Activated B cell treated with CpG ODN at 0.5 μM for 24 hours (primary cell): ENCODE measurements around the gene SEMA3D. TPM values are rescaled to one million over a fixed set of nuclear protein-coding genes. Genes with fewer than 3 reads are reported as not detected.

Experiments
- ATAC-seq: fragments of 200-7000 bp; cut with Tn5 transposase; one replicate; pipeline ENCODE4 v1.10.0; 2021; ENCODE audit warnings: low read depth, mild to moderate bottlenecking, moderate library complexity
- CTCF ChIA-PET: fragments of 350-600 bp; sonication (Branson Sonifier 250); formaldehyde crosslinking; loops from one replicate; lab custom pipeline; 2021; ENCODE audit warnings: antibody characterized with exemption; lab: Charles Lee
- POLR2A ChIA-PET: fragments of 350-600 bp; sonication (Branson Sonifier 250); formaldehyde crosslinking; loops from one replicate; lab custom pipeline; 2021; ENCODE audit warnings: antibody characterized with exemption; lab: Charles Lee
- DNase-seq: peaks from one replicate; pipeline ENCODE4 v3.0.0; 2022
- H3K27ac Mint-ChIP-seq: one replicate; pipeline ENCODE4 v1.8.0; 2020; ENCODE audit warnings: mixed read lengths
- H3K27me3 Mint-ChIP-seq: one replicate; pipeline ENCODE4 v1.8.0; 2021; ENCODE audit warnings: mixed read lengths
- H3K36me3 Mint-ChIP-seq: one replicate; pipeline ENCODE4 v1.8.0; 2021; ENCODE audit warnings: low read depth, mixed read lengths
- H3K4me1 Mint-ChIP-seq: one replicate; pipeline ENCODE4 v1.8.0; 2021; ENCODE audit warnings: mixed read lengths
- H3K4me3 Mint-ChIP-seq: one replicate; pipeline ENCODE4 v1.8.0; 2020; ENCODE audit warnings: mild to moderate bottlenecking, mixed read lengths
- H3K9me3 Mint-ChIP-seq: one replicate; pipeline ENCODE4 v1.8.0; 2020; ENCODE audit warnings: mixed read lengths
- intact Hi-C: fragments of 100-400 bp; cut with micrococcal nuclease; formaldehyde crosslinking; loops from one replicate; pipeline ENCODE4 v1.15.1; 2024
- total RNA-seq: library from RNA; stranded (reverse); gene quantifications from 2 replicates; pipeline ENCODE4 v1.2.3, GENCODE V29; 2022
- TF ChIP-seq, protein P1 (sequence below): fragments of 200-600 bp; IDR thresholded peaks from one replicate; pipeline ENCODE4 v1.8.0; 2022; ENCODE audit warnings: antibody characterized with exemption, mild to moderate bottlenecking

The SEMA3D gene
- total RNA-seq, 1 donor from 2014 or later: not detected

DNA sequence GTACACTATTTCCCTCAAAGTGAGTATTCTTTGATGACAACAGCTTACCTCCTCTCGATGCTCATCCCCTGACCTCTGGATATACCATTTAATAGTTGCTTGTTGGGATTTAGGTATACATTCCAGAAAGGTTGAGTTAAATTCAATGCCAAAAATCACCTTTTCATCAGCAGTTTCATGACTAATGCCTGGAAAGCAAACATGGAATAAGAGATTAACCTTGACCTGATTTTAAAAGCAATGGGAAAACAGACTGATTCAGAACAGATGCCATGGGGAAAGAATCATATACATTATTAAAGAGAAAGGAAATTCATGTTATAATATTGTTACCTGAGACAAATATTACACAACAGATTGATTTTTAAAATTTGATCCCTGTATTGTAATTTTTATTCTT is 180.1 kb downstream of the SEMA3D start:
- ChIA-PET POLR2A (no interaction called here), CTCF (no interaction called here)
- no peaks in the 10 kb centered on the region for H3K9me3 Mint-ChIP-seq
- no peak for DNase-seq
- ATAC-seq: no peak
- H3K27me3 Mint-ChIP-seq: no peaks in the 10 kb centered on the region
- no peaks in the 10 kb centered on the region for H3K4me1 Mint-ChIP-seq
- no peaks in the 10 kb centered on the region for H3K36me3 Mint-ChIP-seq
- TF ChIP-seq, protein P1, sequence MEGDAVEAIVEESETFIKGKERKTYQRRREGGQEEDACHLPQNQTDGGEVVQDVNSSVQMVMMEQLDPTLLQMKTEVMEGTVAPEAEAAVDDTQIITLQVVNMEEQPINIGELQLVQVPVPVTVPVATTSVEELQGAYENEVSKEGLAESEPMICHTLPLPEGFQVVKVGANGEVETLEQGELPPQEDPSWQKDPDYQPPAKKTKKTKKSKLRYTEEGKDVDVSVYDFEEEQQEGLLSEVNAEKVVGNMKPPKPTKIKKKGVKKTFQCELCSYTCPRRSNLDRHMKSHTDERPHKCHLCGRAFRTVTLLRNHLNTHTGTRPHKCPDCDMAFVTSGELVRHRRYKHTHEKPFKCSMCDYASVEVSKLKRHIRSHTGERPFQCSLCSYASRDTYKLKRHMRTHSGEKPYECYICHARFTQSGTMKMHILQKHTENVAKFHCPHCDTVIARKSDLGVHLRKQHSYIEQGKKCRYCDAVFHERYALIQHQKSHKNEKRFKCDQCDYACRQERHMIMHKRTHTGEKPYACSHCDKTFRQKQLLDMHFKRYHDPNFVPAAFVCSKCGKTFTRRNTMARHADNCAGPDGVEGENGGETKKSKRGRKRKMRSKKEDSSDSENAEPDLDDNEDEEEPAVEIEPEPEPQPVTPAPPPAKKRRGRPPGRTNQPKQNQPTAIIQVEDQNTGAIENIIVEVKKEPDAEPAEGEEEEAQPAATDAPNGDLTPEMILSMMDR: no peak
- intact Hi-C loops: no loop called here
- no peak overlapping the region for H3K27ac Mint-ChIP-seq
- no peak overlapping the region for H3K4me3 Mint-ChIP-seq

DNA sequence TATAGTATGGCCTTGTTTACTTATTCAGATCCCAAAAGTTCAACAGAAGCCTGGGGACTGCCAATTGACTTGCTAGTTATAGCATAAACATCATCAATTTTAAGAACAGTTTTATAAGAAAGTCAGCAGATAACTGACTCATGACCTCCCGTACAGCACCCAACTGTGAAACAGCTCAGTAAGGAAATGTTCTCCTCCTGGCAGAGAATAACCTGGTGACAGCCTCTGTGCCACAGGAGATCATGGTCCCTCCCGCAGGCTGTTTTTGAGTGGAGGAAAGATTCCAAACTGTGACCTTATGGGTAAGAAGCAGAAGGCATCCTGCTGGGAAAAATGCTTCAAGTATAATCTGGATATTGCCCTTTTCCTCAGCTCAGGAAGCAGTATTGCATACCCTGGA is 182.5 kb downstream of the SEMA3D start:
- TF ChIP-seq, protein P1: no peak
- Mint-ChIP-seq H3K36me3 (no peaks in the 10 kb centered on the region), H3K4me1 (no peaks in the 10 kb centered on the region), H3K9me3 (no peaks in the 10 kb centered on the region), H3K4me3 (no peak overlapping the region), H3K27ac (no peak overlapping the region), H3K27me3 (no peaks in the 10 kb centered on the region)
- intact Hi-C loops: no loop called here
- ChIA-PET CTCF (no interaction called here), POLR2A (no interaction called here)
- ATAC-seq (no peak), DNase-seq (no peak)

DNA sequence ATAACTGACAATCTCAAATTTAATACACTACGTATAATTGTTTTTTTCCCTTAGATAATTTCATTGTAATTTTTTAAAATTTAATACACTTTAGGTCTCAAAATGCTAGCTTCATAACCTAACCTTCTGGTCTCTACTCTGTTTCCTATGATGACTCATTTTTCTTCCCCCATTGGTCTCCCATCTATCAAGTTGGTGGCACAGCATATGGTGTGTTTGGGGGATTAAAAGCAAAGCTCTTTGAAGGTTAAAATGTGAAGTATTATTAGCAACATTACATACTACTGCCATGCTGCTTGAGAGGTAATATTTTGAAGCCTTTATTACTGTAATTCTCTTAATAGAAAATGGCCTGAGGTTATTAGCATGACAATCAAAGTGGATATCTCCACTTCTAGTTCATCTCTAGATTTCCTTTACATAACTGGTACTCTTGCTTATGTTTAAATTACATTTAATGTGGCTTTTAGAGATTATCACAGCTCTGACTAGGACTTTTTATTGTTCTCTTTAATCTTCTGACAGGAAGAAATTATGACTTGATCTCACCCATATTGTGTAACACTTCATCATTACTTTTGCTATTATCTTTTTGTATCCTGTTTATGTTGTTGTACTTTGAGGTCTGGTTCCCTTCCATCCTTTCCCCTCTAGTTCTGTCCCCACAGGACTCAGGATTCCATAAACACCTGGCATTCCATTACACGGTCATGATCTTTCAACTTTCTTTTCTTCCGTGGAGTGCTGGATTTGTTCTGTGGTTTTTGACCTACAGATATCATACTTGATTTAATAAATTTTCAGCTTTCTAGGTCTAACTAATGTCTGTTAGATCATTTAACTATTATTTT is 185.1 kb downstream of the SEMA3D start:
- ChIA-PET POLR2A (no interaction called here), CTCF (no interaction called here)
- intact Hi-C loops: no loop called here

DNA sequence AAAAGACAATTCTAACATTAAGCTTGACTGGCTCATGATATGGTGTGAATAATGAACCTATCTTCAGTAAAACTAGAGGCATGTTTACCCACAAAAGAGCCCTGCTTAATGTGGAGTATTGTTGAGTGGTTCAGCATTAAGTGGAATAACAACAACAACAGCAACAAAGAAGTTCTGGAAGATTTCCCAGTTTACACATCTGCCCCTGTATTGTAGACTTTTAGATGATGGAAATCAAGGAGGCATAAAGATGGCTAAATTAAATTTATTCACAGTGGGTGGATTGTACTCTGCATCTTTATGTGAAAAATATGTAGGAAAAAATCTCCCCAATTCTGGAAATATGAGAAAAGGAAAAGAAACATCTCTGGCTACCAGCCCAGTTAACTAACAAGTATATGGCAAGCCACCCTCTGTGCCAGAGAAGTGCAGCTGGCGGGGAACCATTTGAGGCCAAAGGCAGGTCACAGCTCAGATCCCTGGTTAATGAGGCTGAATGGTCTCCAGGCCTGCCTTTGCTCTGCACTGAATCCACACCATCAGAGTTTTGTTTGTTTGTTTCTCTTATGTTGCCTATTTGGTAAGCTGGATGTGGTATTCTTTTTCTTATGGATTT is 186.0 kb downstream of the SEMA3D start:
- POLR2A ChIA-PET: no interaction called here
- no peak for ATAC-seq
- CTCF ChIA-PET: no interaction called here
- Mint-ChIP-seq H3K4me3 (no peak overlapping the region), H3K27me3 (no peaks in the 10 kb centered on the region), H3K9me3 (no peaks in the 10 kb centered on the region), H3K4me1 (no peaks in the 10 kb centered on the region), H3K27ac (no peak overlapping the region), H3K36me3 (no peaks in the 10 kb centered on the region)
- TF ChIP-seq, protein P1: no peak
- DNase-seq: no peak
- intact Hi-C loops: no loop called here

More for the DNA sequence above, 185.1 kb downstream of the SEMA3D start:
- no peaks in the 10 kb centered on the region for H3K27me3 Mint-ChIP-seq
- no peaks in the 10 kb centered on the region for H3K36me3 Mint-ChIP-seq
- H3K4me1 Mint-ChIP-seq: no peaks in the 10 kb centered on the region
- TF ChIP-seq, protein P1: no peak
- no peak for DNase-seq
- H3K9me3 Mint-ChIP-seq: no peaks in the 10 kb centered on the region
- H3K27ac Mint-ChIP-seq: no peak overlapping the region
- no peak for ATAC-seq
- no peak overlapping the region for H3K4me3 Mint-ChIP-seq

DNA sequence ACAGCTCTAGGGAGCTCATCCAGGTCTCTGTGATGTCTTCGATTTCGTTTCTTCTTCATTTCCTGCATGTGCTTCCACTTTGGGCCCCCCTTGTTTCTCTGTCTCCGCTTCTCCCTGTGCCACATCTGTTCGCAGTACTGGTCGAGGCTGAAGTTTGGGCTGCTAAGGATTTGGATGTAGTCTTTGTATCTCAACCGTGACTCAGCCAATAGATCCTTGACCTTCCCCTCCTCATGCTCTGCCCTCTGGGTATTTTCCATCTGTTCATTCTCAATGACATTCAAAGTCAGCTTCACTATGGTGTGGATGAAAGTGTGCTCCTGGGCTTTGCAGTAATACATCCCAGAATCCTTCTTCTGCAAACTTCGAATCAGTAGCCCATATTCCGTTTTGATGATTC is 187.4 kb downstream of the SEMA3D start:
- intact Hi-C loops: no loop called here
- Mint-ChIP-seq H3K4me1 (no peaks in the 10 kb centered on the region), H3K36me3 (no peaks in the 10 kb centered on the region), H3K27me3 (no peaks in the 10 kb centered on the region), H3K4me3 (no peak overlapping the region), H3K27ac (no peak overlapping the region), H3K9me3 (no peaks in the 10 kb centered on the region)
- TF ChIP-seq, protein P1: no peak
- no peak for ATAC-seq
- ChIA-PET CTCF (no interaction called here), POLR2A (no interaction called here)
- DNase-seq: no peak
